ENCODE data around the gene HADHA. TPM values are rescaled to one million over a fixed set of nuclear protein-coding genes. Genes with fewer than 3 reads are reported as not detected.

Gene HADHA
- total and polyA plus RNA-seq, 2 donors (not counting 3 experiments of a cell fraction or from before 2014, with no cell fraction given) = 79.4 to 158 TPM

- no TSS peak for BruUV-seq (replicated peaks)
- no peak for FAIRE-seq
- H3K9me1 ChIP-seq (replicated peaks; ENCODE audit: control insufficient read depth, extremely low read depth, insufficient read depth, low read length) = no peaks in the 10 kb centered on the region
- no peak overlapping the region for H3K9ac ChIP-seq (replicated peaks; ENCODE audit: extremely low read depth, insufficient read depth, low read length)
- peaks cover 18 to 28% of the 10 kb centered on the region in 2 experiments for H3K36me3 ChIP-seq (ENCODE audit: control insufficient read depth in 2 of 2, extremely low read depth in 1 of 2, insufficient read depth in 2 of 2, low read length in 2 of 2)
- DNase-seq (ENCODE audit: low read depth, low spot score) = no peak
- H3K4me2 ChIP-seq (ENCODE audit: insufficient read depth, low read length) = no peak overlapping the region
- no peaks in the 10 kb centered on the region for H3K4me1 ChIP-seq (ENCODE audit: control insufficient read depth, extremely low read depth, insufficient read depth, low read length)
- no peaks in the 10 kb centered on the region for H3K79me2 ChIP-seq (ENCODE audit: control insufficient read depth, insufficient read depth, low read length)
- ChIA-PET CTCF (no interaction called here), POLR2A (no interaction called here)
- TF ChIP-seq POLR2A (IDR thresholded peaks at IDR 0.05; ENCODE audit: low read depth, low read length) (no peak), CTCF (IDR thresholded peaks at IDR 0.05; ENCODE audit: extremely low read depth in 1 of 2, insufficient read depth in 1 of 2, low read depth in 1 of 2, low read length in 2 of 2) (no peak)
- dilution Hi-C loops (cut with MboI; ENCODE audit: extremely low pct_ligation_motif_present, low sequenced_read_pairs) (no loop called here), intact Hi-C loops (cut with micrococcal nuclease) (no loop called here)
- H2AFZ ChIP-seq (ENCODE audit: low read depth, low read length) = no peak overlapping the region
- no peaks in the 10 kb centered on the region for H3K9me3 ChIP-seq (replicated peaks; ENCODE audit: control insufficient read depth, insufficient read depth, low read length)
- H3K4me3 ChIP-seq (replicated peaks in 1 of 3; ENCODE audit: insufficient read depth in 1 of 3, low read depth in 1 of 3, low read length in 3 of 3) = no peak overlapping the region
- no peaks in the 10 kb centered on the region for H4K20me1 ChIP-seq (replicated peaks; ENCODE audit: control insufficient read depth, extremely low read depth, insufficient read depth, low read length)
- H3K27ac ChIP-seq (ENCODE audit: insufficient read depth, low read depth, low read length) = no peak overlapping the region
- H3K27me3 ChIP-seq (ENCODE audit: control insufficient read depth in 2 of 2, insufficient read depth in 2 of 2, low read length in 2 of 2) = no peaks in the 10 kb centered on the region
Observed at GRCh38 chr2:26215833-26216232, 28.6 kb downstream of the HADHA start.

DNA sequence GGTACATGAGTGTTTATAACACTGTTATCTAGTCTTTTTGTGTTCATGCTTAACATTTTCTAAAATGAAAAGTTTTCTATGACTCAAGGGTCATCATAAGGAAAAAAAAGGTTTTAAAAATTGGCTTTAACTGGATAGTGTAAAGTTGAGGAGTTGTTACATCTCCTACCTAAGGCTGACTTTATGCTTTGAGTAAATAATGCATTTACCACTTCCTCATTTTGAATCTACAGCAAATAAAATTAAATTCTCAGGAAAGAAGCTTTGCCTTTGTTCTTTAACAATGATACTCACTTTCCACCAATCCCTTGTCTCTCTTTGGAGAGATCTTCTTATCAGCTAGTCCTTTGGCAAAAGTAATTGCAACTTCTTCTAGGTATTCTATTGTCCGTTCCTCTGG lies 29.7 kb downstream of the HADHA start:
- FAIRE-seq (no peak), DNase-seq (ENCODE audit: low read depth, low spot score) (no peak)
- ChIA-PET CTCF (no interaction called here), POLR2A (no interaction called here)
- Histone ChIP-seq H3K27ac (ENCODE audit: insufficient read depth, low read depth, low read length) (no peak overlapping the region), H3K9me3 (replicated peaks; ENCODE audit: control insufficient read depth, insufficient read depth, low read length) (no peaks in the 10 kb centered on the region), H3K4me1 (ENCODE audit: control insufficient read depth, extremely low read depth, insufficient read depth, low read length) (no peaks in the 10 kb centered on the region), H3K4me2 (ENCODE audit: insufficient read depth, low read length) (no peak overlapping the region), H2AFZ (ENCODE audit: low read depth, low read length) (no peak overlapping the region), H4K20me1 (replicated peaks; ENCODE audit: control insufficient read depth, extremely low read depth, insufficient read depth, low read length) (no peaks in the 10 kb centered on the region), H3K79me2 (ENCODE audit: control insufficient read depth, insufficient read depth, low read length) (no peaks in the 10 kb centered on the region), H3K36me3 (ENCODE audit: control insufficient read depth in 2 of 2, extremely low read depth in 1 of 2, insufficient read depth in 2 of 2, low read length in 2 of 2) (peaks cover 20 to 29% of the 10 kb centered on the region in 2 experiments), H3K4me3 (replicated peaks in 1 of 3; ENCODE audit: insufficient read depth in 1 of 3, low read depth in 1 of 3, low read length in 3 of 3) (no peak overlapping the region), H3K27me3 (ENCODE audit: control insufficient read depth in 2 of 2, insufficient read depth in 2 of 2, low read length in 2 of 2) (no peaks in the 10 kb centered on the region), H3K9me1 (replicated peaks; ENCODE audit: control insufficient read depth, extremely low read depth, insufficient read depth, low read length) (no peaks in the 10 kb centered on the region), H3K9ac (replicated peaks; ENCODE audit: extremely low read depth, insufficient read depth, low read length) (no peak overlapping the region)
- no TSS peak for BruUV-seq (replicated peaks)
- dilution Hi-C loops (cut with MboI; ENCODE audit: extremely low pct_ligation_motif_present, low sequenced_read_pairs) (no loop called here), intact Hi-C loops (cut with micrococcal nuclease) (no loop called here)
- no peak for TF ChIP-seq GATA2 (IDR thresholded peaks at IDR 0.05; ENCODE audit: insufficient read depth, insufficient read length, low read depth, low read length)
- TF ChIP-seq MYC (IDR thresholded peaks at IDR 0.05; ENCODE audit: low read depth, low read length) = no peak
- TF ChIP-seq, protein P1, sequence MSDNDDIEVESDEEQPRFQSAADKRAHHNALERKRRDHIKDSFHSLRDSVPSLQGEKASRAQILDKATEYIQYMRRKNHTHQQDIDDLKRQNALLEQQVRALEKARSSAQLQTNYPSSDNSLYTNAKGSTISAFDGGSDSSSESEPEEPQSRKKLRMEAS (IDR thresholded peaks at IDR 0.05; ENCODE audit: insufficient read depth, insufficient read length) = no peak
- TF ChIP-seq POLR2AphosphoS5 (IDR thresholded peaks at IDR 0.05; ENCODE audit: insufficient read depth, low read depth, low read length) = no peak
- no peak for TF ChIP-seq POLR2A (IDR thresholded peaks at IDR 0.05; ENCODE audit: low read depth, low read length)
